Measurements from ENCODE around the gene CDS2.
A peak's percentile ranks its signal among the peaks of the same experiment; 100 is the strongest.

CDS2 gene

DNA sequence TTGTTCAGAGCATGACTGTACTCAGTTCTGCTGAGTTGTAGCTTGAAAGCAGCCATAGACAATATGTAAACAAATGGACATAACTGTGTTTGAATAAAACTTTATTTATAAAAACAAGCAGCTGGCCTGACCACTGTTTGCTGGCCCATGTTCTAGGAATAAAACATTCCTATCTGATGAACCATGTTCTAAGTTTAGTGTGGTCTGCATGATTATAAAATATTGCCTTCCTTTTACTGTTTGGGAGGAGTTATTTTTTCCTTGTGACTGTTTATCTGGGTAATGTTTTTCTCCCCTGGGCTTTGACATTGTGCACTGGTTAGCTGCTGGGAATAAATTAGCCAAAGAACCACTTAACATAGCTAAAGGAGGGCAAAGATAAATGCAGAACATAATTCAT lies 55.1 kb downstream of the CDS2 start:
- no peak for ATAC-seq

DNA sequence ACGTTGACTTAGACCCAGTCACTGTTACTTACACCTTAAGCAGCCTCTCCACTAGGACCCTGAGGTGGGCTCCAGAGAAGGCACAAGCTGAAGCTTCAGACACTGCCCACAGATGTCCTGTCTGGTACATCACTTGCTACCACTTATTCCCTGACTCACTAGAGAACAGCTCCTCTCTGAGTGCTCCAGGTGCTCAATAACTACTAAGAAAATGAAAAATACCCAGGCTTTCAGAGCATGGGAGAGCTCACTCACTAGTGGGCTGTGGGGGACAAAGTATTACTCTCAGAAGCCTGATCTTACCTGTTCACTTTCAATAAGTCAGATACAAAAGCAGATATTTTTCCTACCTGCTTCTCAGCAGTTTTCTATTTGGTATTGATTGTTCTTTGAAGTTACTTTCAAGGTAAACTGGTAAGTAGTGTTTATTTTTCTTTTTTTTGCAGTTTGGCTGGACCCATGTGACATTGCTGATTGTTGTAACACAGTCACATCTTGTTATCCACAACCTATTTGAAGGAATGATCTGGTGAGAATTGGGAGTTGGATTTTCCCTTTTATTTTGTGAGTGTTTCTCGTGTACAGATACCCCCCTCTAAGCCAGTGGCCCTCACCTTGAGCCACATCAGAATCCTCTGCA lies 55.9 kb downstream of the CDS2 start:
- no peak for ATAC-seq

DNA sequence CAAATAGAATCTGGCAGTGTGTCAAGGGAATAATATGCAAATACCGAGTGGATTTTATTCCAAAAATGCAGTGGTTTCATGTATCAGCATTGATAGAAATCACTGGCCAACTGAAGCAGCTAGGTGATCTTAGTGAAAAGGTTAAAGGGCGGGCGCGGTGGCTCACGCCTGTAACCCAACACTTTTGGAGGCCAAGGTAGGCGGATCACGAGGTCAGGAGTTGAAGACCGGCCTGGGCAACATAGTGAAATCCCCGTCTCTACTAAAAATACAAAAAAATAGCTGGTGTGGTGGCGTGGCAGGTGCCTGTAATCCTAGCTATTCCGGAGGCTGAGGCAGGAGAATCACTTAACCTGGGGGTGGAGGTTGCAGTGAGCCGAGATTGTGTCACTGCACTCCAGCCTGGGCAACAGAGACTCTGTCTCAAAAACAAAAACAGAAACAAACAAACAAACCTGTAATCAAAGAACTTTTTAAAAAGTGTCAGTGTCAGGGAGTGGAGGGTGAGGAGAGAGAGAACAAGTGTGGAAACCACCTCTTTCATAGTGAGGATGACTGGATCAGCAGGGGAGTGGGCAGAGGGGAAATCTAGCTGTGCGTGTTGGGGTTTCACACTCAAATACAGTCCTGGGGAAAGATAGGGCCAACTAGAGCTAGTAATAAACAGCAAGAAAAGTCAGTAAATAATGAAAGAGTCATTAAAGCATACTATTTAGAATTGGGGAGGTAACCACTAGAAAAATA lies 57.1 kb downstream of the CDS2 start:
- ATAC-seq: no peak

DNA sequence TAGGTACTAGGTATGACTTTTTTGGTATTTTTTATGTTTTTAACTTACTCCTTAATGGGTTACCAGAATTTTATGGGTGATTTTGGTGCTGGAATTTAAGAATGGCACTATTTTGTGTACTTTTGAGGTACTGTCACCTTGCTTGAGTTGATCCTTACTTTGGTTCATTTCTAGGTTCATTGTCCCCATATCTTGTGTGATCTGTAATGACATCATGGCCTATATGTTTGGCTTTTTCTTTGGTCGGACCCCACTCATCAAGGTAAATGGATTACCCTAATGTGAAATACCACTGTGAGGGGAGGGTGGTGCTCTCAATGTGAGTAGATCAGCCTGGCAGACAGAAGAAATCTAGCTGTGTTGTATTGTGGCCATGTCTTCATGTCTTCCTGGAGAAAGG lies 57.9 kb downstream of the CDS2 start:
- ATAC-seq: no peak

DNA sequence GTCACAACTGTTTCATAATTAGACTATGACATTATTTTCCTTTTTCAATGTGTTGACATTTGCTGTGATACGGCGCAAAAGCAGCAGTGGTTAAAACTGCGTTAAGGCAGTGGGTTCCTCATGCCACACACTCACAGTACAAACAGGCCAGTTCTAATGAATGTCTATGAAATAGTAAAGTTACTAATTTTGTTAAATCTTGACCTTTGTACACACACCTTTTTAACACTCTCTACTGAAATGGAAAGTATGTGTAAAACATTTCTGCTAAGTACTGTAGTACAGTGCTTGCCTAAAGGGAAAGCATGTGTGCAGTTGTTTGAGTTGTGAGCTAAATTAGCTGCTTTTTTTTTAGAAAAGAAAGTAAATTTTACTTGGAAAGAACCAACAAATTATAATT lies 60.3 kb downstream of the CDS2 start:
- ATAC-seq: no peak

DNA sequence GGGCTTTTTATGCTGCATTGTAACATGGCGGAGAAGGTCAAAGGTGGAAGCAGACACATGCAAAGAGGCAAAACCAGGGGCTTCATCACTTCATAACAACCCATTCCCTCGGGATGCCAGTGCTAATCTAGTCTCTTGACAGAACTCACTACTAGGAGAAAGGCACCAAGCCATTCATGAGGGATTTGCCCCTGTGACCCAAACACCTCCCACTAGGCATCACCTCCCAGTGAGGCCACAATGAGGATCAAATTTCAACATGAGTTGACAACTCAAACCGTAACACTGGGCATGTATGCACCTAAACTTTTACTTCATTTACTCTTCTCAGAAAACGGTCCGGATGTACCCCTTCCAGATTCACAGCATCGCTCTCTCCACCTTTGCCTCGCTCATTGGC lies 61.9 kb downstream of the CDS2 start:
- no peak for ATAC-seq

DNA sequence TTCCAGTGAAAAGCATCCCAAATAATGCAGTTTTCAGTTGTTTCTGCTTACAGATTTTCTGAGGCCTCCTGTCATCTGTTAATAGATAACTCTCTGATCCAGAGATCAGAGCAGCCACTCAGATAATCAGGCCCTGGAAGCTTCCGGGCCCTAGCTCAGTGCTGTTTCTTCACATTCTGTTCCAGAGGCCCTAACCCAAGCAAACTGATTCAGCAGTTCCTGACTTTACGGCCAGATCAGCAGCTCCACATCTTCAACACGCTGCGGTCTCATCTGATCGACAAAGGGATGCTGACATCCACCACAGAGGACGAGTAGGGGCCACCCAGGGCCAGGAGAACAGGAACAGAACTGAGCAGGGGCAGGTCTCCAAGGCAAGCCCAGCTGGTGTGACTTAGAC lies 63.1 kb downstream of the CDS2 start:
- ATAC-seq: no peak

DNA sequence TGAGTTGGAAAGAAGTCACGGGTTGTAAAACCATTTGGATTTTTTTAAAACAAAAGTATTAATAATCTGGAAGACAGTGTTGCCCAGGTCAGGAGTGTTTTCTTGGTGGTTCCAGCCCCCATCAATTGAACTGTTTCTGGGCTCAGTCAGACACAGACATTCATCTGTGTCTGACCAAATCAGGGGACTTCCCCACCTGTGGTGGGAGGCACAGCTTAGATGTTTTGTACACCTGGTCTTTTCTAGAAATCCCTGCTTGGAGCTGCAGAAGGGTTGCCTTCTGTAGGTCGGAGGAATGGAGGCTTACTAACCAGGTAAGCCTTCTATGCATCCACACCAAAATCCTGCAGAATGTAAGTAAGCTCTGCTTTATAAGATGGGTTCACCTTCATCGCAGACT lies 63.6 kb downstream of the CDS2 start:
- no peak for ATAC-seq

DNA sequence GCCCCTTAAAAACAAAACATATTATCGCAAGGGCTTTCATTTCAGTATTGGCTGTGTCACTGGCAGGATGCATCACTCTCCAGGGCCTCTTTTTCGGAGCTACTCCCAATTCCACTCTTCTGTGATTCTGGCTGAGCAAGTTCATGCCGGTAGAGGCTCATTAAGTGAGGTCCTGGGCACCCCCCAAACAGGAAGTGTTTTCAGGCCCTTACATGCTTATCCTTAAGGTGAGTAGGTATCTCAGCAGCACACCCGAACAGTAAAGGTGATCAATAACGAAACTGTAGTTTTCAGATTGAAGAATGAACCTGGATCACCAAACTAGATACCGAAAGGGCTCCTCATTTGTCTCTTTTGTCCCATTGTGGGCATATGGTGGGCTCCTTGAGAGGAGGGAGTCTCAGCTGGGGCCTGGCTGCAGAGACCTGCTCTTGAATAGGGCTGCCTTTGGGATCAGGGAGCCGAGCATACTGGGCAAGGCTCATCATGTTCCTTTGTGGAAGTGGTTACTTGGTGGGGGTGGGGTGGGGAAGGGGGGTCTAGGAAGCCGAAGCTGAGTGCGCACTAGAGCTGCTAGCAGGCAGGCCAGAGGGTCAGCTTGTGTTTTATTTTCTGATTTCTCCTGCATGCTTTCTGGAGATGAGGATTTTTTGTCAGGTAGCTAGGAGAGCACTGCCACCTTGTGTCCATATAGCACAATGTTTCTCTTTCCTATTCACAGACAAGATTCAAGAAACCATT lies 65.2 kb downstream of the CDS2 start:
- peak; percentile 52 to 55 for ATAC-seq

DNA sequence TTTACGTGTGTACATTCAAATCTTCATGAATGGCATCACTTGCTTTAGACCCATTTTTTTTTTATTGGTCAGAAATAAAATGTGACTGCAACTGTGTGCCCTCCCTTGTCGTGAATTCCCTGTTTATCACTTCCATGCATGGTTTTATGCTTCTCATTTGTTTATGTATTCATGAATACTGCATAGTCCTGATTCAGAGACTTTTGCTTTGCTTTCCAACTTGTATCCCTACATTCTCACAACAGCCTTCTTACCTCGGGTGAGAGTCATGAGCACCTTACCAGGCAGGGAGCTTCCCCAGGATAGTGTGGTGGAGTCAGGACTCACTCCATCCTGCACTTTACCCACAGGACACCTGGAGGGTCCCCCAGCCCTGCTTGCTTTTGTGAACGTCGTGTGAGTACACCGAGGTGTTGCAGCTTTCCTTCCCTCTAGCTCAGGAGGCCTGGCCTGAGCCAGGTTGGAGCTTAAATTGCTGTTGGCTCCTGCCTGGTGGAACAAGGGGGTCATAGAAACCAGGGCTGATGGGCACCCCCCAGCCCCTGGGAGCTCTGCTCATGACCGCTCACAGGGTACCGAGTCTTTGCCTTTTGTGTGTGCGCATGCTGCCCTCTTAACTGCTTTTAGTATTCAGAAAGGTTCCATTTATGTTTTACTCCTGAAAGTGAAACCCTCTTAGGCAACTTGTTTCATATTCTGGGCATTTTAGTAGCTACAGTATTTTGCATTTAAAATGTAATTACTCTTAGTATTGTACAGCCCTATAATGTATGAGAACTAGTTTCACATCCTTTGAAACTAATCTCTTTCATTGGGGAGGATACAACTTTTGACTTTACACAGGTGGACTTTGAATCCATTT lies 66.0 kb downstream of the CDS2 start:
- ATAC-seq: no peak

DNA sequence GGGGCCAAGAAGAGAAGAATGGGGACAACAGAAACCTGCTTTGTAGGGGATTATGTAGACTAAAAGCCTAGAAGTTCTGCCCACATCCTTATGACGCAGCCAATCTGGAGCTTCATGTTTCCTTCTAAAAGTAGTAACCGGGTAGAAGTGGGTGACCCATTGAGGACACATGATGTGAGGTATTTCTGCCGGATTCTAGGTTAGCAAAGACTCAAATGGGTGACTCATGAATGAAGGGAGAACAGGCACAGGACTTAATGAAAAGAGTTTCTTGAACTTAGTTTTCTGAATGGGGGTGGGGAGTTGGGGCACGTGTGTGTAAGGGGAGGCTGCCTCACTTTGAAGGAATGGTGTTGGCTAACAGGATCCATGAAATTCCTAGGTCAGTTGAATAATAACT lies 68.8 kb downstream of the CDS2 start:
- ATAC-seq: no peak

DNA sequence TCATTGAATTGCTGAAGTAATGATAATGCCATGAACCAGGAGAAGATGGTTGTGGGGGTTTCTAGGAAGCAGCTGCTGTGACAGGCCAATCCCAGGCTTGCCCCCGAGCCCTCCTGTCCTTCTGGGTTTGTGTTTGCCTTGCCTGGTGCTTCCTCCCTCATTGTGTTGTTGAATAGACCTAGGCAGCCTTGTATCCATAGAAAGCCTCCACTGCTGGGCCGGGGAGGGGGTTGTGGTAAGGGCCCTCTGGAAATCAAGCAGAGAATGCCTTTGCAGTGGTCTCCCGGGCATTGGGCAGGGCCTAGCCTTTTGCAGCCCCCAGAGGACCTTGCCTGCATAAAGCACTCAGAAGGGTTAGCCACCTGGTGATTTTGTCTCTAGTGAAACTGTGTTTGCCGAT lies 69.3 kb downstream of the CDS2 start:
- no peak for ATAC-seq

DNA sequence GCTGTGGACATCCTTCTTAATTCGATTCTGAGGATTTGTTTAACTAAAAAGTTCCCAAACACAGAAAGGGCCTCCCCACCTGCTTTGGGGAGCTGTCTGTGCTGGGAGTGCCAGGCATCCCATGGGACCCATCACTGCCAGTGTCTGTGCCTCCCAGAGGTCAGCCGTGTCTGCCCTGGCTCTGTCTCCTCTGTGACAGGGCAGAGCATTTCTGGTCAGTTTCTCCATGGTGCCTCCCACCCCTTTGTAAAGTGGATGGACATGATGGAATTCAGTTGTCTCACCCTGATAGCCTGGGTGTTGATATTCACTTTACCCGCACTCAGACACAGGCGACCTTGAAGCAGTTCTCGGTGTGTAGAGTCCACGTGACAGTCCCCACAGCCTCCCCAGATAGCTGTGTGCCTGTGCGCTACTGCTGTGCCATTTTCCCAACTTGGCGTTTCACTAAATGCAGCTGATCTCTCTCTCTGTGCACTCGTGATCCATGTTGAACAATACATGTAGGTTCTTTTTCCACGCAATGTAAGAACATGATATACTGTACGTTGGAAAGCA lies 70.5 kb downstream of the CDS2 start:
- no peak for ATAC-seq

DNA sequence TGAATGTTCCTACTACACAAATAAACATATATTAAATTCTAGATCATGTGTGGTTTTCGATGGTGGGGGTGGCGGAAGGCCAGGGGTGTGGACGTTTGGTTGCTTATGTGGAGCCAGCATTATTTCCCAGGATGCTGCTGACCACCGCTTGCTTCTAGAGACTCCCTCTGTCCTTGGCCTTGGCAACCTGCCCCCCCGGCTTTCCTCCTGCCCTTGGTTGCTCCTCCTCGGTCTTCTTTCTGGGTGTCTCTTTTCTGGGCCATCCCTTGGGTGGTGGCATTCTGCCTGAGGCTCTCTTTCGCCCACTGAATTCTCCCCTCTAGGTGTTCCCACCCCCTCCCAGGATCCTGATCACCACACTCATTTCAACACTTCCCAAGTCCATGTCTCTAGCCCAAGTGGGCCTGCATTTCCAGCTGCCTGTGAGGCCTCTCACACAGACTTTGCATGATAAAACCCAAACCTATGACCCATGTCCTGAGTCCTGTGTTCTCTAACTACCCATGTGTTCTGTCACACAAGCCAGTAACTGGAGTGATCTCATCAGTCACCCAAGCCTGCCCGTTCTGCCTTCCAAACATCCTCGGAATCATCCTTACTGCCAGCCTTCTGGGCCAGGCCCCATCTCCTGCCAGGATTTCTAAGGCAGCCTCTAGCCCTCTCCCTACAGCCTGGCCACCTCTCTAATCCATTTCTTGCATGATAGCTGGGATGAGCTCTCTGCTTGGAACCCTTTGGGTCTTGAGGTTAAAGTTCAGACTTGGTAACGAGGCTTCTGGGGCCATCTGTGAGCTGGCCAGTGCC lies 71.2 kb downstream of the CDS2 start:
- ATAC-seq: no peak

DNA sequence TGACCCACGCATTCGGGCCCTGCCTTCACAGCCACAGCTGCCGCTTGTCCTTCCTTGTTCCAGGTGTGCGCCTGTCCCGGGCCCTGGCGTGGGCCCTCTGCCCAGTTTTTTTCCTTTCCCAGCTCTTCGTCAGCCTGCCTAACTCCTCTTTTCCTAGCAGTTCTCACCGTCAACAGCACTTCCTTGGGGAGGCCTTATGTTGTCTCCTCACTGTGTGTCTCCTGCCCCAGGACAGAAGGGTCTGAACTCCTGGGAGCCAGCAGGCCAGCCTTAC lies 71.8 kb downstream of the CDS2 start:
- no peak for ATAC-seq

DNA sequence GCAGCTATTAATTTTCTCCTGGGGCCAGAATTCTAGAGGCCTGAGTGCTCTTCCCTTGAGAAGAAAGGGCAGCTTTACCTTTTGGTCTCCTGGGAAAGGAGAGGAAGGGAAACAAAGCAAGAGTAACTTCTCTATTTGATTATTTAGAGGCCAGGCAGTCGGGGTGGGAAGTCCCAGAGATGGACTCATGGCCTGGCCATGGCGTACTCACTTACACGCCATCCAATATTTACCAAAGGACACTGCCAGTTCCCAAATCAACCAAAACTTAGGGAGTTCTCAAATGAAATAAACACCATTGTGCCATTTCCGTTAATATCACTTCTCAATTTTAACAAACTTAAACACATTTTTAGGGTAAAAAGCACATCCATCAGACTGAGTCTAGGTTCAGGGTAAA lies 76.6 kb downstream of the CDS2 start:
- no peak for ATAC-seq

DNA sequence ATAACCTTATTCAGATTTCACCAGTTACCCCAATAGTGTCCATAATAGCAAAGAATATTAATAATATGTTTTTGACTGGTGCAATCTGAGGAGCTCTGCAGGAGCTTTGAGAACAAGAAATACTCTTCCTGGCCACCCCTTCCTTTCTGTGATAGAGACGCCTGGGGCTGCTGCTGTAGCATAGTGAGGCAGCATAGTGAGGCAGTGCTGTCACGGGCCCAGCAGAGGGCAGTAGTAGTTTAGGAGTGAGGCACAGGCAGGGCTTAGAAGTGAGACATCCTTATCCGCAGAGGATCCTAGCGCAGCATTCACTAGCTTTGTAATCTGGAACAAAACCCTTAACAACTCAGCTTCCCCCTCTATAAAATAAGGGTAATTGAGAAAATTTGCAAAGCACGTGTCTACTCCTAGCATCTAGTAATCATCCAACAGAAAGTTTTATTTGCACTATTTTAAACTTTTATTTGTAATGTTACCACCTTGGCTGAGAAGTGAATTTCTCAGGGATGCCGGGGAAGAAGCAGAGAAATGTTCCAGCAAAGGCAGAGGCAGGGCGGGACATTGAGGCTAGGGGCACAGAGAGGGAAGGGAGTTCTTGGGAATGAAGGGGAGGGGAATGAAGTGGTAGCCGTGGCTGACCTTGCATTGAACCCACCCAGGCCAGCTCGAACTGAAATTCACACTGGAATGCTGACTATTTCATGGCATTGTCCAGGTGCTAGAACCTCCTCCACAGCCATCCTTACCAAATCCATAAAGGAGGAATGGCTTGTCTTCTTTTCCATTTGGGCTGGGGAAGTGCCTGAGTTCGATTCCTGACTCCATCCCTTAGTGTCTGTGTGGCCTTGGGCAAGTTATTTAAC lies 78.8 kb downstream of the CDS2 start:
- peak; percentile 84 to 98 for ATAC-seq

DNA sequence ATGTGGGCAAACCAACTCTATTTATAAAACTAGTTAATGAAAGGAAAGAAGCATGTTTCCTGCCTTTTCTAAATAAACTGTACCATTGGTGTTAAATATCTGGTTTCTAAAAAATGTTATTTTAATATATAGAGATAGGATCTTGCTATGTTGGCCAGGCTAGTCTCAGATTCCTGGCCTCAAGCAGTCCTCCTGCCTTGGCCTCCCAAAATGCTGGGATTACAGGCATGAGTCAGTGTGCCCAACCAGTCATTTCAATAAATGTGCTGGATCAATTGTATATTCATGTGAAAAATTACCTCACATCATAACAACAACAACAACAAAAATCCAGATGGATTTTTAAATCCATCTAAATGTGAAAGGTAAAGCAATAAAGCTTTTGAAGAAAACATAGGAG lies 80.3 kb downstream of the CDS2 start:
- no peak for ATAC-seq

DNA sequence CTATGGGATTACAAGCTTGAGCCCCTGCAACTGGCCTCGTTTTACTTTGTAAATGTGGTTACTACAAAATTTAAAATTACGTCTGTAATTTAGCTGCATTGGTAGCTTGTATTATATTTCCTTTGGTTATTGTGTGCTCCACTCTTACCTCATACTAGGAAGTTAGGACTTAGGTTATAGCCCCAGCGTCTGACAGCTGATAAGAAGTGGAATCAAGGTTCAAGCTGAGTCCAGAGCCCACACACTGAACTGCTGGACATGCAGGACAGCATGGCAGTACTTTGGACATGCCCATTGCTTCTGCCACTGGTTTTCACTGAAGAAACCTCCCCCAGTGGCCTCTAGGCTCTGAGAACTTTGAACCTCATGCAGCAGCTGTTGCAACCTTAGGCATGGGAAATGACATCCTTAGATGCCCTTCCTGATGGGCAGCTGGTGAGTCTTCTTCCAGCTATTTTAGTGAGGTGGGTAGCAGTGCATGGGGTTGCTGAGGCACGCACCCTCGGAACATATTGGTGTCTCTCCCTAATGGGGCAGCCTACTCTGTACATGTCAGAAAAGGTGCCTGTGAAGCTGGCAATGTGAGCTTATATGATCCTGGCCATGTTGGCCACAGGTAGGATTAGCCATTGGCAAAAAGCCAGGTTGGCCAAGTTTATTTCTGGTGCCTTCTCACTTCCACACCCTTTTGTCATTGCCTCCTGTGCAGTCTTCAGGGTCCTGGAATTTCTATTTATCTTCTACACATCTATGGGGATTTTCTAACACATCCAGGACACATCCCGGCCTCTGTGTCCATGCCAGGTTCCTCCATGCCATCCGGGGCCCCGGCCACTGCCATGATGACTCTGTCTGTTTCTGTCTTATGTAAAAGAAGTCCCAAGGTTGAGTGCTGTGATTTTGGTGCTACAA lies 85.3 kb downstream of the CDS2 start:
- ATAC-seq: no peak

DNA sequence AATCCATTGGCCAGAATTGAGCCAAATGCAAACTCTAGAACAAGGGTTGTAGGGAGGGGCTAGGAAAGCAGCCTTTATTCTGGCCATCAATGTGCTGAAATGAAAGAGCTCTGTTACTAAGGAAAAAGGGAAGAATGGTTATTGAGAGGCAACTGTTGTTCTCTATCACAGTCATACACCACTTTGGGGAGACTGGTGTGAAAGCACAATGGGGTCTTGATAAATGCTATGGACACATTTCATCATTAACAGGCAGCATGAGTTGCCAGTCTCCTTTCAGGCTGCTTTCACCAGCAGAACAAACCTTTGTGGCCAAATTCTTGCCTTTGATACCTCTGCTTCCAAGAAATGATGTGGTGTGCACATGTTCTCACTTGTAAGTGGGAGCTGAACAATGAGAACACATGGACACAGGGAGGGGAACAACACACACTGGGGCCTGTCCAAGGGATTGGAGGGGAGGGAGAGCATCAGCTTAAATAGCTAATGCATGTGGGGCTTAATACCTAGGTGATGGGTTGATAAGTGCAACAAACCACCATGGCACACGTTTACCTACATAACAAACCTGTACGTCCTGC lies 86.2 kb downstream of the CDS2 start:
- ATAC-seq: no peak

All from activated CD4-positive, CD25-positive, alpha-beta regulatory T cell treated with anti-CD3 and anti-CD28 coated beads, Interleukin-2, amount 50 U/mL, for 24 hours (primary cell).